Measurements from ENCODE around the gene SPCS3.

Gene SPCS3

DNA sequence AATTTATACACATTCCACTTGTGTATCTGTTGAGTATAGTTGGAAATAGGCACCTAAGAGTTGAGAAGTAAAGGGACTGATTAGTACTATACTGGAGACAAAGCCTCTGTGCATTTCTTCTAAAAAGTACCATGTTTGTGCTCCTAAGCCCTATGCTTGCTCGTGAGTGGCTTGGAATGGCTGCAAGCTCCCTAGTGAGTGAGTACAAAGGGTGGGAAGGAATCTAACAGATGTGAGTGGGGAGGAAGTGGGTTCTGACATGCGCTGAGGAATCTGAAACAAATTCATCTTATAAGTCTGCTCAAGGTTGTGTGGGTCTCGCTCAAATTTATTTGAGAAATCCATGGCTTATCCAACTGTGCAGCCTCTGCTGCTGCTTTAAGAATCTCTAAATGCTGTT, 13.3 kb downstream of the SPCS3 start:
- TF ChIP-seq SPI1 (IDR thresholded peaks at IDR 0.05; ENCODE audit: borderline replicate concordance, low read depth) (no peak), GABPA (IDR thresholded peaks at IDR 0.05; ENCODE audit: low read depth) (no peak), CTCF (IDR thresholded peaks at IDR 0.05; ENCODE audit: insufficient read depth, low read length) (no peak), REST (IDR thresholded peaks at IDR 0.05; ENCODE audit: insufficient replicate concordance, low read depth) (no peak), POLR2AphosphoS5 (IDR thresholded peaks at IDR 0.05; ENCODE audit: low read depth) (no peak)
- H3K27ac ChIP-seq (replicated peaks), result no peak overlapping the region
- DNase-seq (ENCODE audit: low read depth in 1 of 2, low spot score in 1 of 2), result no peak

GRCh38 chr4:176334066-176334465, 14.3 kb downstream of the SPCS3 start:
- TF ChIP-seq SPI1 (IDR thresholded peaks at IDR 0.05; ENCODE audit: borderline replicate concordance, low read depth) (no peak), POLR2AphosphoS5 (IDR thresholded peaks at IDR 0.05; ENCODE audit: low read depth) (no peak), GABPA (IDR thresholded peaks at IDR 0.05; ENCODE audit: low read depth) (no peak), REST (IDR thresholded peaks at IDR 0.05; ENCODE audit: insufficient replicate concordance, low read depth) (no peak), CTCF (IDR thresholded peaks at IDR 0.05; ENCODE audit: insufficient read depth, low read length) (no peak)
- H3K4me3 ChIP-seq (replicated peaks; ENCODE audit: insufficient read depth, low read length), result no peak overlapping the region
- no peak for DNase-seq (ENCODE audit: low read depth in 1 of 2, low spot score in 1 of 2)
- H3K27ac ChIP-seq (replicated peaks), result no peak overlapping the region
- H3K27me3 ChIP-seq (ENCODE audit: insufficient read depth, poor library complexity, severe bottlenecking), result no peaks in the 10 kb centered on the region

More for the DNA sequence above, 13.3 kb downstream of the SPCS3 start:
- Histone ChIP-seq H3K4me3 (replicated peaks; ENCODE audit: insufficient read depth, low read length) (no peak overlapping the region), H3K27me3 (ENCODE audit: insufficient read depth, poor library complexity, severe bottlenecking) (no peaks in the 10 kb centered on the region)

DNA sequence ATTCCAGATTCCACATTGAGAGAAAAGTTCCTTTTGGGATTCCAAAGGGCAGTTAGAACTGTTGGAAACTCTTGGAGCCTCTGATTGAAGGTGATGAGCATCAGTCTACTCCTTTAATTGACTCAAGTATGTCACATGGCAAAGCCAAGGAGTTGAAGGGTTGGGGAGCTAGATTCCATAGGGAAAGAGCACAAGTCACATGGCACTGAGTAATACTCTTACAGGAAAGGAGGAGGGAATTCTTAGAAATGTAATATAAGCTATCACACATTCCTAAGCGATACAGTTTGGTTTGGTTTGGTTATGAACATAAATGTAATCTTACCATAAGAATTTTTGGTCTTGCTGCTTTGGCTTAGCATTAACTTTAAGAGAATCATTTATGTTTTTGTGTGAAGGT, 15.7 kb downstream of the SPCS3 start:
- H3K4me3 ChIP-seq (replicated peaks; ENCODE audit: insufficient read depth, low read length), result no peak overlapping the region
- H3K27ac ChIP-seq (replicated peaks), result no peak overlapping the region
- TF ChIP-seq GABPA (IDR thresholded peaks at IDR 0.05; ENCODE audit: low read depth) (no peak), CTCF (IDR thresholded peaks at IDR 0.05; ENCODE audit: insufficient read depth, low read length) (no peak)
- no peak for DNase-seq (ENCODE audit: low read depth in 1 of 2, low spot score in 1 of 2)
- H3K27me3 ChIP-seq (ENCODE audit: insufficient read depth, poor library complexity, severe bottlenecking), result no peaks in the 10 kb centered on the region
